Skin epidermis (tissue), 12 donors: Measurements from ENCODE around the gene SLC17A3.

Experiments
- H3K27ac ChIP-seq, 21 experiments: fragments of 200-600 bp; sonication (generic) in 11 of 21; one replicate each; pipeline ENCODE4 v1.5.0; 2020; ENCODE audit warnings: mild to moderate bottlenecking in 3 of 21, inconsistent platforms in 2 of 21, moderate library complexity in 2 of 21
- H3K4me3 ChIP-seq, 7 experiments: fragments of 200-600 bp; sonication (generic) in 2 of 7; one replicate each; pipeline ENCODE4 v1.5.0; 2020; ENCODE audit warnings: inconsistent platforms in 2 of 7, mild to moderate bottlenecking in 2 of 7, moderate library complexity in 1 of 7

The SLC17A3 gene

GRCh38 chr6:25851961-25852360 is 22.1 kb downstream of the SLC17A3 start:
- H3K4me3 ChIP-seq: no peak overlapping the region
- H3K27ac ChIP-seq: no peak overlapping the region

GRCh38 chr6:25844518-25844917 is 29.5 kb downstream of the SLC17A3 start:
- Histone ChIP-seq H3K27ac (no peak overlapping the region), H3K4me3 (no peak overlapping the region)

GRCh38 chr6:25842526-25842925 is 31.5 kb downstream of the SLC17A3 start:
- Histone ChIP-seq H3K4me3 (no peak overlapping the region), H3K27ac (no peak overlapping the region)

GRCh38 chr6:25835442-25836283 is 38.4 kb downstream of the SLC17A3 start:
- Histone ChIP-seq H3K4me3 (no peak overlapping the region), H3K27ac (no peak overlapping the region)

- no peak overlapping the region for H3K27ac ChIP-seq
- no peak overlapping the region for H3K4me3 ChIP-seq
Observed at GRCh38 chr6:25834950-25835349, 39.1 kb downstream of the SLC17A3 start.

GRCh38 chr6:25833136-25833535 is 40.9 kb downstream of the SLC17A3 start:
- Histone ChIP-seq H3K27ac (no peak overlapping the region), H3K4me3 (no peak overlapping the region)

- Histone ChIP-seq H3K4me3 (no peak overlapping the region), H3K27ac (no peak overlapping the region)
Observed at GRCh38 chr6:25832670-25833069, 41.4 kb downstream of the SLC17A3 start.

GRCh38 chr6:25832307-25832662 is 41.8 kb downstream of the SLC17A3 start:
- no peak overlapping the region for H3K27ac ChIP-seq
- no peak overlapping the region for H3K4me3 ChIP-seq

GRCh38 chr6:25831532-25832306 is 42.3 kb downstream of the SLC17A3 start, which contains the start of gene SLC17A1:
SLC17A1 (minus strand) TSS chr6:25832052; CDS start chr6:25830557, 1,495 bp downstream.
- no peak within 1 kb of the TSS for H3K27ac ChIP-seq
- no peak within 1 kb of the TSS for H3K4me3 ChIP-seq

- Histone ChIP-seq H3K27ac (no peak overlapping the region), H3K4me3 (no peak overlapping the region)
Observed at GRCh38 chr6:25830458-25830857, 43.6 kb downstream of the SLC17A3 start.

GRCh38 chr6:25829375-25829774 is 44.7 kb downstream of the SLC17A3 start:
- H3K4me3 ChIP-seq: no peak overlapping the region
- no peak overlapping the region for H3K27ac ChIP-seq

GRCh38 chr6:25821341-25821740 is 52.7 kb downstream of the SLC17A3 start:
- Histone ChIP-seq H3K4me3 (no peak overlapping the region), H3K27ac (no peak overlapping the region)

GRCh38 chr6:25816252-25816651 is 57.8 kb downstream of the SLC17A3 start:
- Histone ChIP-seq H3K27ac (no peak overlapping the region), H3K4me3 (no peak overlapping the region)

GRCh38 chr6:25815194-25815593 is 58.8 kb downstream of the SLC17A3 start:
- Histone ChIP-seq H3K27ac (no peak overlapping the region), H3K4me3 (no peak overlapping the region)

- Histone ChIP-seq H3K4me3 (no peak overlapping the region), H3K27ac (no peak overlapping the region)
Observed at GRCh38 chr6:25804804-25805203, 69.2 kb downstream of the SLC17A3 start.

GRCh38 chr6:25801436-25801835 is 72.6 kb downstream of the SLC17A3 start:
- Histone ChIP-seq H3K4me3 (no peak overlapping the region), H3K27ac (no peak overlapping the region)
